GM18508 (cell line): ENCODE data around the gene NOXRED1.
"Not testable (repeated sequence)": the region's sequence is repeated elsewhere in the genome, so short reads cannot be mapped to it uniquely, and the experiment has no call there.

Experiments
- ATAC-seq: cut with Tn5 transposase; IDR thresholded peaks from one replicate; pipeline ENCODE4 v1.9.1; 2021; ENCODE audit warnings: moderate number of reproducible peaks; ENCODE audit not compliant: insufficient read depth, unreplicated experiment

Gene NOXRED1

GRCh38 chr14:77415403-77416030, 7.8 kb downstream of the NOXRED1 start:
- ATAC-seq, result not testable (repeated sequence)

- ATAC-seq, result no peak
Measured at GRCh38 chr14:77409131-77409533, 14.2 kb downstream of the NOXRED1 start.

- no peak for ATAC-seq
Measured at GRCh38 chr14:77407158-77407557, 16.2 kb downstream of the NOXRED1 start.

DNA sequence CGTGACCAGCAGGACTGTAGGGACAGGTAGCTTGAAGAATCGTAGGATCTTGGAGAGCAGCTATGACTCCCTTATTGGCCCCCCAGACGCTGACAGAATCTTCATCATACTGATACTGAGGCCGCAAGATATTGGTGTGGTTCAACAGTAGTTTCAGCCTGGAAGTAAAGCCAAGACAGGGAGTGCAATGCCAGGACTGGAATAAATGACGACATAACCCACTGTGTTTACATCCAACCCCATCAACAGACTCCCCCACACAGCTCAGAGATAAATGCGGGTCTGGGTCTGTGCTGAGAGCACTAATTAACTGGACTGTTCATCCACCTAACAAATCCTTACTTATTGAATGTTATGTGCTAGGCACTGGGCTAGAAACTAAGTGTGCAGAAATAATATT, 16.6 kb downstream of the NOXRED1 start:
- ATAC-seq, result no peak

DNA sequence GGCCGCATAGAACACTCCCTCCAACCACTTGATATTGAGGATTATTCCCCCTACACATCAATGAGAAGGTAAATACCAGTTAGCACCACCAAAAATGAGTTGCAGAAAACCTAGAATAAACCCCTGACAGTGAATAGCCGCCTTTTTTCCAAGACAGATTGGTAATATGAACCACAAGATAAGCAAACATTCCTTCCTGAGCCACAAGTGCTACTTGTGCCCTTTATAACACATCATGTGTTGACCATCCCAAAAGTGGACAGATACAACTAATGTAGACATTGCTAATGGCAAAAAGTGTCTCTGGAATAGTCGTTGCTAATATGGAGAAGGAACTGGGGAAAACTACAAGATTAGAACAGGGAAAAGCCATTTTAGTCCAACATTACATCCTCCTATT, 17.2 kb downstream of the NOXRED1 start:
- no peak for ATAC-seq

- ATAC-seq, result no peak
Measured at GRCh38 chr14:77403768-77404167, 19.6 kb downstream of the NOXRED1 start.

DNA sequence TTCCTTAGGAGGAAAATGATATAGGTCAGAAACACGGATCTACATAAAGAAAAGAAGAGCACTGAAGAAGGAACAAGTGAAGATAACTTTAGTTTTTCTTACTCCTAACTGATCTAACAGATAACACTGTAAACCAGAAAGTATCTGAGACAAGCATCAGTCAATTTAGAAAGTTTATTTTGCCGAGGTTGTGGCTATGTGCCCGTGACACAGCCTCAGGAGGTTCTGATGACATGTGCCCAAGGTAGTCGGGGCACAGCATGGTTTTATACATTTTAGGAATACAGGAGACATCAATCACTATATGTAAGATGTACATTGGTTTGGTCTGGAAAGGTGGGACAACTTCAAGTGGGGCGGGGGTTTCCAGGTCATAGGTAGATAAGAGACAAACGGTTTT, 23.1 kb downstream of the NOXRED1 start:
- no peak for ATAC-seq

- no peak for ATAC-seq
Measured at GRCh38 chr14:77390188-77390587, 33.1 kb downstream of the NOXRED1 start.

- no peak for ATAC-seq
Measured at GRCh38 chr14:77378701-77379100, 44.6 kb downstream of the NOXRED1 start.

DNA sequence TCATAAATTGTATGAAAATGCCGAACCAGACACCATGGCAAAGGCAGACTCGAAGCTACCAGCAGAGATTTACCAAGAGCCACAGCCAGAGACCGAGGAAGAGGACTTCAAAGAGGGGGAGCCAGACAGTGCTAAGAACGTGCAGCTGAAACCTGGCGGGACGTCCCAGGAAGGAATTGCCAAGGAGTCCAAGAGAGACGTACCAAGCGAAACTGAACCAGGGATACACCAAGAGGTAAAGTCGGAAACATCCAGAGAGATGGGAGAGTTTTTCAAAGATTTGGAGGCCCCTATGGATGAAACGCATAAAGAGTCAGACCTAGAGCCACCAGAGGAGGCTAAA, 45.9 kb downstream of the NOXRED1 start:
- ATAC-seq, result no peak

- peak; percentile 46 for ATAC-seq
Measured at GRCh38 chr14:77376771-77377501, 46.4 kb downstream of the NOXRED1 start, which contains the start of the genes SAMD15 and TMED8. TSS of gene SAMD15 (plus strand) at chr14:77377379. CDS start at chr14:77377419, 40 bp downstream. TSS of gene TMED8 (minus strand) at chr14:77377094. CDS start at chr14:77377053, 41 bp downstream.

DNA sequence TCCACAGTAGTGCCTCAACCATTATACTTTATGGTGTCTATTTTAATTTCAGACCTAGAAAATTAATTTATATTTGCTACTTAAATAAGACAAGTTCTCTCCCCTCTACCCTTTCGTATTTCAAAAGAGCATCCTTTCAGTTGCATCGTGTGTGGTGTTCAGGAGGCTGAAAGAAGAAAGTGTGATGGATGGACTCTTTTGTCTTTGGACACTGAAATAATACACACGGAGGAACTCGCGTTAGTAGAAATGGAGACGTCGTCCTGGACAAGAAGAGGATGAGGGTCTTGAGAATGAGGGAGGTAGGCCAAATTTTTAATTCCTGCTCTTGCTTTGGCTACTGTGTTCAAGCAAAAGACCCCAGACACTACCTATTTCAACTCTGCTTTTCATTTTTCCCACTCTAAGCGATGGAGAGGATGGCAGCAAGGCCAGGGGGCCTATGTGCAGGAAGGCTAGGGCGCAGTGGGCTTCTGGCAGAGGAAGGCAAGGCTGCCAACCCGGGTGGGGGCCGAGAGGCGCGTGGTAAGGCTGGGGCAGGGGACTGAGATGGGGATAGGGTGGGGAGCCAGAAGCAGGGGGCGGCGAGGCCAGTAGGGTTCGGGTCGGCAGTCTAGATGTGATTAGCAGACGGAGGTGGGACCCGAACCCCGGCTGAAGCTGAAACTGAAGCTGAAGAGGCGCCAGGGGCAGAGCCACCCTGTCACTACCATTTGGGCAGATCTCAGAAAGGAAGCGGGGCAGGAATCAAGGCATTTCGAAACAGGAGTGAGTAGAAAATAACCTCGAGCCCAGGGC, 47.2 kb downstream of the NOXRED1 start:
- no peak for ATAC-seq

DNA sequence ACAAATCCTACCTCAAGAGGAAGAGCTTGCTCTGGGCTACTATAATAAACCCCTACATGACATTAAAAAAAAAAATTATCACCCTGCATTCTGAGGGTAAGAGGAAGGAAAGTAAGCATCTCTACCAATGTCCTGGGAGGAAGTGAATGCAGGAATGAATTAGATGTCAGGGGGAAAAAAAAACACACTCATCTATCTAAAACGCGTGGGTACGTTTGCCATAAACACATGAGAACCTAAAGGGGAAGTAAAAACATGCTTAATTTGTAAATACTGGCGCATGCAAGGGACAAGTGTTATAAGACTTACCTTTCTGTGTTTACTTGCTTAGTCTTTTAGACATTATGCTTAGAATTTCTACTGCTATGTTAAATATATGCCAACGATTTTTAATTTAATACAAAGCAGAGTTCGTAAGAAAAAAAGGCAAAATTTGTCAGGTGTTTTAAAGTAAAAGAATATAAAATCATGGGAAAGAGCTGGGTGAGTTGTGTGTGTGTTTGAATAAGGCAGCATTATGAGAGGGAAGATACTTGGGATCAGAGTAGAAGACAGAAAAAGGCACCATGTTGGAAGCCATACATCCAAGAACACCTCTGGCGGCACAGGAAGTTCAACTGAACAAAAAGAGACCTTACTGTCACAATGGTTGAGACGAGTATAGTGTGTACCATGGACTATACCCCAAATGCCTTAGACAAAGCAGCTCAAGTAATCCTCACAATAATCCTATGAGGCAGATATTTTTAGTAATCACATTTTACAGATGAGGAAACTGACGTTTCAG, 48.0 kb downstream of the NOXRED1 start:
- ATAC-seq, result no peak

DNA sequence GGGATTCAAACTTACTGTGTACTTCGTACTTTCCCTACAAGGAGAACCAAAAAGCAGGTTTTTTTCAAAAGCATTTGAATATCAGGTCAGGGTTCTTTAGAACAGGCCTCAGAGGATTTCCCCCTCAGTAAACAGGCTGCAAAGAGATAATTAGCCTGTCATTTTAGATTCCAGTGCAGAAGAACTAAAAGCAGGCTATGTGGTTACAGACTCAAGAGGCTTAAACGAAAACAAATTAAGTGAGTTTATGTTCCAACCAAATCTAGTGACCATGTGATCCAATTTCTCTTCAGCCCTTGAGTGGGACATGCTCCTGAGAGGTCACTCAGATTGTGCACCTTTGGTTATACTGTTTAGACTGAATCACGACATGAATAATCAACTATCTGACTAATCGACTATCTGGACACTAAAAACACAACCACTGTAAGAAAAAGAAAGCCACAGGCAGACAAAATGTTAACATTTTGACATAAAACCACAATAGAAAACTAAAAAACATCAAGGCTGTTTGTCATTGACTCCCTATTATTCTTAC, 51.0 kb downstream of the NOXRED1 start:
- peak; percentile 32 for ATAC-seq

GRCh38 chr14:77369285-77369684, 54.0 kb downstream of the NOXRED1 start:
- no peak for ATAC-seq

DNA sequence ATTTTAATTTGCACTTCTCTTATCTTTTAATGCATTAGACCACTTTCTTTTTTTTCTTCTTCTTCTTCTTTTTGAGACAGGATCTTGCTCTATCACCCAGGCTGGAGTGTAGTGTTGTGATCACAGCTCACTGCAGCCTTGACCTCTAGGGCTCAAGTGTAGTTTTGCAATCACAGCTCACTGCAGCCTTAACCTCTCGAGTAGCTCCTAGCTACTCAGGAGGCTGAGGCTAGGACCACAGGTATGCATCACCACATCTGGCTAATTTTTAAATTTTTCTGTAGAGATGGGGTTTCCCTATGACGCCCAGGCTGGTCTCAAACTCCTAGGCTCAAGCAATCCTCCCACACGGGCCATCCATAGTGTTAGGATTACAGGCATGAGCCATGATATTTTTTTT, 59.2 kb downstream of the NOXRED1 start:
- no peak for ATAC-seq

- no peak for ATAC-seq
Measured at GRCh38 chr14:77359626-77360025, 63.7 kb downstream of the NOXRED1 start.

- no peak for ATAC-seq
Measured at GRCh38 chr14:77356899-77357298, 66.4 kb downstream of the NOXRED1 start.

DNA sequence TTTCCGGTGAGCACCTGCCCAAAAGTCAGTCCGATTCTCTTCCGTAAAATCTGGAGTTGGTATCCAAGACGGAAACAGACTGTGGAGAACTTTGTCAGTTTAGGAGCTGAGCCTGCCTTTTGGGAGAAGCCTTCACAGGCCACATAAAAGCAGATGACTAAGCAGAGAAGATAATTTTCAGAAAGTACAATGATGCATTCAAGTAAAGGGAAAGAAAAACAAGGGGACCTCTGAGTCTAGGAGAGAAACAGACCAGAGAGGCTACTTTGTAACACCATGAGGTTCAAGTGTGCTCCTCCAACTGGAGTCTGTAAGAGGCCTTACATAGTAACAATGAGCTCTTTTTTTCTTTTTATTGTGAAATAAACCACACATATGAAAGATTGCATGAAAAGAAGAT, 67.5 kb downstream of the NOXRED1 start:
- no peak for ATAC-seq

DNA sequence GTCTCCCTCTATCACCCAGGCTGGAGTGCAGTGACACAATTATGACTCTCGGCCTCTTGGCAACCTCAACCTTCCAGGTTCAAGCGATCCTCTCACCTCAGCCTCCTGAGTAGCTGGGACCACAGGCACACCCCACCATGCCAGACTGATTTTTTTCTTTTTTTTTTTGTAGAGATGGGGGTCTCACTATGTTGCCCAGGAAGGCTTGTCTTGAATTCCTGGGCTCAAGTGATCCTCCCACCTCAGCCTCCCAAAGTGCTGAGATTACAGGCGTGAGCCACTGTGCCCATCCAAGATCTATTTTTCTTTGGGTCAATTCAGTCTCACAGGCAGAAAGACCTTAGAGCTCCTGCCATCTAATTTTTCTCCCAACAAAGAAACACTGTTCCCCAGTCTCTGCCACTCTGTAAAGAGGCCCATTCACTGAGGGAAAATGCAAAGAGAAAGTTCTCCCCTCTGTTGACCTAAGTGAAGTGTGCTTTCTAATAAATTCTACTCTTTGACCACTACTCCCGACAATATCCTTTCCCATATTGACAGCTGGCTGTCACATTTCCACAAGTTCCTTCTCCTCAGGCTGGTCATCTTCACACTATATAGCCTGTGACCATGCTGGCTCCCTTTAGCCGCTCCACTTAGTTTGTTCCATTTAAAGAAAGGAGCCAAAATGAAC, 69.7 kb downstream of the NOXRED1 start:
- ATAC-seq, result no peak
